ENCODE measurements around the gene GAL3ST2. TPM values are rescaled to one million over a fixed set of nuclear protein-coding genes. Genes with fewer than 3 reads are reported as not detected.

Gene GAL3ST2
- total RNA-seq, 1 donor from 2014 or later = not detected

GRCh38 chr2:241733391-241734207 is 43.0 kb upstream of the GAL3ST2 start:
- DNase-seq (ENCODE audit: low read depth) = no peak
- H3K4me3 ChIP-seq (ENCODE audit: low read depth, low read length) = peak overlapping the region; percentile 57
- no peak for TF ChIP-seq CTCF (conservative IDR thresholded peaks at IDR 0.05; ENCODE audit: low read depth, low read length)

- DNase-seq (ENCODE audit: low read depth) = no peak
- TF ChIP-seq CTCF (conservative IDR thresholded peaks at IDR 0.05; ENCODE audit: low read depth, low read length) = peak; percentile 19
- peak overlapping the region; percentile 57 for H3K4me3 ChIP-seq (ENCODE audit: low read depth, low read length)
Observed at GRCh38 chr2:241734208-241734466, 42.5 kb upstream of the GAL3ST2 start.

- peak within 1 kb of the TSS; percentile 91 for H3K4me3 ChIP-seq (ENCODE audit: low read depth, low read length)
- no peak for TF ChIP-seq CTCF (conservative IDR thresholded peaks at IDR 0.05; ENCODE audit: low read depth, low read length)
- no peak for DNase-seq (ENCODE audit: low read depth)
Observed at GRCh38 chr2:241734467-241735208, 42.0 kb upstream of the GAL3ST2 start, which contains the start of gene D2HGDH. TSS of gene D2HGDH (plus strand) at chr2:241734630. CDS start at chr2:241735225, 595 bp downstream.

GRCh38 chr2:241736111-241736510 is 40.5 kb upstream of the GAL3ST2 start:
- no peak for TF ChIP-seq CTCF (conservative IDR thresholded peaks at IDR 0.05; ENCODE audit: low read depth, low read length)
- H3K4me3 ChIP-seq (ENCODE audit: low read depth, low read length) = peak overlapping the region; percentile 91
- DNase-seq (ENCODE audit: low read depth) = peak; percentile 10

GRCh38 chr2:241738040-241738686 is 38.5 kb upstream of the GAL3ST2 start:
- DNase-seq (ENCODE audit: low read depth) = no peak
- H3K4me3 ChIP-seq (ENCODE audit: low read depth, low read length) = no peak overlapping the region
- no peak for TF ChIP-seq CTCF (conservative IDR thresholded peaks at IDR 0.05; ENCODE audit: low read depth, low read length)

GRCh38 chr2:241739177-241739576 is 37.4 kb upstream of the GAL3ST2 start:
- no peak for TF ChIP-seq CTCF (conservative IDR thresholded peaks at IDR 0.05; ENCODE audit: low read depth, low read length)

More at GRCh38 chr2:241739177-241739576, 37.4 kb upstream of the GAL3ST2 start:
- DNase-seq (ENCODE audit: low read depth) = no peak
- no peak overlapping the region for H3K4me3 ChIP-seq (ENCODE audit: low read depth, low read length)
